Neural cell (in vitro differentiated cells): Measurements from ENCODE around the gene KMT5B. TPM values are rescaled to one million over a fixed set of nuclear protein-coding genes. Genes with fewer than 3 reads are reported as not detected.

ENCODE experiments used
- H2AFZ ChIP-seq: fragments of 200-600, 300-800 bp; sonication (generic), shearing (Covaris generic); 2 replicates; pipeline ENCODE4 v1.6.0; 2014; ENCODE audit warnings: low read depth, mild to moderate bottlenecking, antibody characterized with exemption, low read length, moderate library complexity
- H3F3A ChIP-seq: fragments of 200-600 bp; shearing (Covaris generic); 2 replicates; pipeline ENCODE4 v1.6.1; 2016; ENCODE audit warnings: mild to moderate bottlenecking, moderate library complexity, mixed read lengths, antibody characterized with exemption, low read length; ENCODE audit not compliant: insufficient read depth, poor library complexity, severe bottlenecking
- H3K27ac ChIP-seq: fragments of 200-600, 300-800 bp; sonication (generic), shearing (Covaris generic); 2 replicates; pipeline ENCODE4 v1.5.1; 2014; ENCODE audit warnings: mild to moderate bottlenecking, low read length, moderate library complexity
- H3K27me3 ChIP-seq: fragments of 300-800, 200-600 bp; sonication (generic), shearing (Covaris generic); 2 replicates; pipeline ENCODE4 v1.6.0; 2014; ENCODE audit warnings: mild to moderate bottlenecking, low read depth, low read length, moderate library complexity; ENCODE audit not compliant: insufficient read depth
- H3K36me3 ChIP-seq: fragments of 300-800, 200-600 bp; sonication (generic), shearing (Covaris generic); 2 replicates; pipeline ENCODE4 v1.5.1; 2014; ENCODE audit warnings: mild to moderate bottlenecking, antibody characterized with exemption, low read length, moderate library complexity; ENCODE audit not compliant: insufficient read depth
- H3K4me2 ChIP-seq: fragments of 300-800, 200-600 bp; sonication (generic), shearing (Covaris generic); 2 replicates; pipeline ENCODE4 v1.6.0; 2014; ENCODE audit warnings: mild to moderate bottlenecking, low read length
- H3K4me3 ChIP-seq: fragments of 300-800, 200-600 bp; sonication (generic), shearing (Covaris generic); 2 replicates; pipeline ENCODE4 v1.5.1; 2014; ENCODE audit warnings: mild to moderate bottlenecking, low read length, moderate library complexity
- H3K79me2 ChIP-seq: fragments of 200-600 bp; shearing (Covaris generic); replicated peaks from 2 replicates; pipeline ENCODE4 v1.6.0; 2014; ENCODE audit warnings: mild to moderate bottlenecking, low read length, moderate library complexity; ENCODE audit not compliant: insufficient read depth
- H3K9ac ChIP-seq: fragments of 300-800, 200-600 bp; sonication (generic), shearing (Covaris generic); 2 replicates; pipeline ENCODE4 v1.6.1; 2016; ENCODE audit warnings: mild to moderate bottlenecking, low read length, mixed read lengths
- H3K9me2 ChIP-seq: fragments of 200-600 bp; shearing (Covaris generic); 2 replicates; pipeline ENCODE4 v1.6.1; 2016; ENCODE audit warnings: mild to moderate bottlenecking, low read length, mixed read lengths; ENCODE audit not compliant: insufficient read depth
- H3K9me3 ChIP-seq: fragments of 200-600, 300-800 bp; sonication (generic), shearing (Covaris generic); 2 replicates; pipeline ENCODE4 v1.6.1; 2016; ENCODE audit warnings: mild to moderate bottlenecking, mixed run types, low read length, moderate library complexity, mixed read lengths
- H4K20me1 ChIP-seq: fragments of 200-600 bp; shearing (Covaris generic); 2 replicates; pipeline ENCODE4 v1.6.1; 2016; ENCODE audit warnings: mild to moderate bottlenecking, mixed run types; ENCODE audit not compliant: insufficient read depth
- EP300 ChIP-seq: fragments of 450-650 bp; conservative IDR thresholded peaks from 2 replicates; pipeline ENCODE4 v1.6.1; 2014; ENCODE audit warnings: antibody characterized with exemption, mild to moderate bottlenecking, moderate library complexity; ENCODE audit not compliant: poor library complexity, severe bottlenecking
- EZH2 ChIP-seq: fragments of 200-600, 300-800 bp; shearing (Covaris generic), sonication (generic); IDR thresholded peaks from 2 replicates; pipeline ENCODE4 v1.6.1; 2014; ENCODE audit warnings: antibody characterized with exemption, low read length, borderline replicate concordance, mild to moderate bottlenecking; ENCODE audit not compliant: insufficient read depth, poor library complexity, severe bottlenecking
- MXI1 ChIP-seq: fragments of 450-650 bp; conservative IDR thresholded peaks from 2 replicates; pipeline ENCODE4 v1.6.1; 2014; ENCODE audit warnings: antibody characterized with exemption, mild to moderate bottlenecking; ENCODE audit not compliant: poor library complexity, severe bottlenecking
- POLR2AphosphoS5 ChIP-seq: IDR thresholded peaks from 2 replicates; pipeline ENCODE4 v1.6.1; 2012
- RAD21 ChIP-seq: fragments of 450-650 bp; conservative IDR thresholded peaks from 2 replicates; pipeline ENCODE4 v1.6.1; 2014; ENCODE audit warnings: antibody characterized with exemption, mild to moderate bottlenecking, moderate library complexity
- REST ChIP-seq: IDR thresholded peaks from 2 replicates; pipeline ENCODE4 v1.6.1; 2012; ENCODE audit warnings: borderline replicate concordance
- SMC3 ChIP-seq: fragments of 450-650 bp; conservative IDR thresholded peaks from 2 replicates; pipeline ENCODE4 v1.6.1; 2014; ENCODE audit warnings: antibody characterized with exemption, mild to moderate bottlenecking, moderate library complexity; ENCODE audit not compliant: poor library complexity
- TAF1 ChIP-seq: IDR thresholded peaks from 2 replicates; pipeline ENCODE4 v1.6.1; 2012; ENCODE audit warnings: low read depth
- polyA plus RNA-seq: library from polyadenylated mRNA; depleted of rRNA; stranded (reverse); fragments of >200 nt; gene quantifications from 2 replicates; pipeline ENCODE4 v1.2.3, GENCODE V29; 2014
- TF ChIP-seq, protein P1 (sequence below): fragments of 450-650 bp; IDR thresholded peaks from 2 replicates; pipeline ENCODE4 v1.5.1; 2014; ENCODE audit warnings: antibody characterized with exemption, mild to moderate bottlenecking, moderate library complexity; ENCODE audit not compliant: poor library complexity, severe bottlenecking

Gene KMT5B
- polyA plus RNA-seq, 1 donor from 2014 or later: 107 TPM

- no peak overlapping the region for H3K4me3 ChIP-seq
- H3K4me2 ChIP-seq: no peak overlapping the region
- no peaks in the 10 kb centered on the region for H4K20me1 ChIP-seq
- H3F3A ChIP-seq: no peaks in the 10 kb centered on the region
- no peaks in the 10 kb centered on the region for H3K9me2 ChIP-seq
- no peak for TF ChIP-seq RAD21
- TF ChIP-seq EZH2: no peak
- TF ChIP-seq, protein P1, sequence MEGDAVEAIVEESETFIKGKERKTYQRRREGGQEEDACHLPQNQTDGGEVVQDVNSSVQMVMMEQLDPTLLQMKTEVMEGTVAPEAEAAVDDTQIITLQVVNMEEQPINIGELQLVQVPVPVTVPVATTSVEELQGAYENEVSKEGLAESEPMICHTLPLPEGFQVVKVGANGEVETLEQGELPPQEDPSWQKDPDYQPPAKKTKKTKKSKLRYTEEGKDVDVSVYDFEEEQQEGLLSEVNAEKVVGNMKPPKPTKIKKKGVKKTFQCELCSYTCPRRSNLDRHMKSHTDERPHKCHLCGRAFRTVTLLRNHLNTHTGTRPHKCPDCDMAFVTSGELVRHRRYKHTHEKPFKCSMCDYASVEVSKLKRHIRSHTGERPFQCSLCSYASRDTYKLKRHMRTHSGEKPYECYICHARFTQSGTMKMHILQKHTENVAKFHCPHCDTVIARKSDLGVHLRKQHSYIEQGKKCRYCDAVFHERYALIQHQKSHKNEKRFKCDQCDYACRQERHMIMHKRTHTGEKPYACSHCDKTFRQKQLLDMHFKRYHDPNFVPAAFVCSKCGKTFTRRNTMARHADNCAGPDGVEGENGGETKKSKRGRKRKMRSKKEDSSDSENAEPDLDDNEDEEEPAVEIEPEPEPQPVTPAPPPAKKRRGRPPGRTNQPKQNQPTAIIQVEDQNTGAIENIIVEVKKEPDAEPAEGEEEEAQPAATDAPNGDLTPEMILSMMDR: no peak
- no peak for TF ChIP-seq SMC3
- TF ChIP-seq MXI1: no peak
- TF ChIP-seq EP300: no peak
- TF ChIP-seq REST: no peak
- TF ChIP-seq TAF1: no peak
- TF ChIP-seq POLR2AphosphoS5: no peak
- H3K9ac ChIP-seq: no peak overlapping the region
- H3K27ac ChIP-seq: no peak overlapping the region
- no peak overlapping the region for H2AFZ ChIP-seq
- no peaks in the 10 kb centered on the region for H3K9me3 ChIP-seq
- no peaks in the 10 kb centered on the region for H3K27me3 ChIP-seq
- H3K79me2 ChIP-seq: no peaks in the 10 kb centered on the region
- peaks cover 4% of the 10 kb centered on the region for H3K36me3 ChIP-seq
Observed at GRCh38 chr11:68163691-68164090, 49.4 kb downstream of the KMT5B start.

- H3K27ac ChIP-seq: no peak overlapping the region
- no peak overlapping the region for H3K4me2 ChIP-seq
- H3K9ac ChIP-seq: no peak overlapping the region
- H4K20me1 ChIP-seq: no peaks in the 10 kb centered on the region
- TF ChIP-seq RAD21: no peak
- no peak for TF ChIP-seq POLR2AphosphoS5
- no peak for TF ChIP-seq TAF1
- TF ChIP-seq MXI1: no peak
- no peak for TF ChIP-seq EP300
- TF ChIP-seq SMC3: no peak
- TF ChIP-seq, protein P1: no peak
- TF ChIP-seq REST: no peak
- no peak for TF ChIP-seq EZH2
- no peaks in the 10 kb centered on the region for H3F3A ChIP-seq
- no peak overlapping the region for H2AFZ ChIP-seq
- H3K36me3 ChIP-seq: peaks cover 15% of the 10 kb centered on the region
- no peaks in the 10 kb centered on the region for H3K9me3 ChIP-seq
- no peaks in the 10 kb centered on the region for H3K27me3 ChIP-seq
- no peaks in the 10 kb centered on the region for H3K9me2 ChIP-seq
- H3K79me2 ChIP-seq: no peaks in the 10 kb centered on the region
- H3K4me3 ChIP-seq: no peak overlapping the region
Observed at GRCh38 chr11:68160100-68160695, 52.9 kb downstream of the KMT5B start.
